GM18873 (cell line): ENCODE results near the gene ZNF845.
"Not testable (repeated sequence)": the region's sequence is repeated elsewhere in the genome, so short reads cannot be mapped to it uniquely, and the experiment has no call there.

Experiments used
- ATAC-seq: cut with Tn5 transposase; IDR thresholded peaks from one replicate; pipeline ENCODE4 v1.9.1; 2021; ENCODE audit warnings: mild to moderate bottlenecking, moderate library complexity, moderate number of reproducible peaks; ENCODE audit not compliant: unreplicated experiment, low FRiP score

The ZNF845 gene

DNA sequence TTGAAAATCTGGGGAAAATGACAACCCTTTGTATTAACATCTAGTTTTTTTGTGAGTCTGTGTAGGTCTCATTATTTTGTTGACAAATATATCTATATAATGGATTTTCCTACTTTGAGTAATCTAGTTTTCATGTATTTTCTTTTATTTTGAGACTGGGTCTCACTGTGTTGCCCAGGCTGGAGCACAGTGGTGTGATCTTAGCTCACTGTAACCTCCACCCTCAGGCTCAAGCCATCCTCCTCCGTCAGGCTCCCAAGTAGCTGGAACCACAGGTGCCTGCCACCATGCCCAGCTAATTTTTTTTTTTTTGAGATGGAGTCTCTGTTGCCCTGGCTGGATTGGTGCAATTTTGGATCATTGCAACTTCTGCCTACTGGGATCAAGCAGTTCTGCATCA, 41.2 kb downstream of the ZNF845 start:
- ATAC-seq = no peak

GRCh38 chr19:53381376-53381775, 47.8 kb downstream of the ZNF845 start:
- ATAC-seq = no peak

GRCh38 chr19:53388168-53388567, 54.6 kb downstream of the ZNF845 start:
- no peak for ATAC-seq

- ATAC-seq = no peak
Observed at GRCh38 chr19:53388904-53389303, 55.4 kb downstream of the ZNF845 start.

DNA sequence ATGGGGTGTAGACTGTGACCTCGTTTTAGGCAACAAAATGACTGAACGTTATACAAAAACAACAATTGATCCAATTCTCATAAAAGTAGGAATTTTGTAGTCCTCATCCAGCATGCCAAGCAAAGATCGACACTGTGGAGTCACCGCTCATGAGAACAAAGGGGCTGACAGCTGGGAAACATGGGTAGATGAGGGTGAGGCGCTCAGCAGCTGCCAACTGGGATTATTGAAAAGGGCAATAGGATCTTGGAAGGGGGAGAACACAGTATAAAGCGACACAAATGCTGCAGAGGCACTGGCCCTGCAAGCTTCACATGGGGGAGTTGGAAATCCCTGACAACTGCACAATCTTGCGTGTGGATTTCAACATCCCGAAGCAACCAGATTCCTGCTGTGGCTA, 56.0 kb downstream of the ZNF845 start:
- ATAC-seq = no peak

DNA sequence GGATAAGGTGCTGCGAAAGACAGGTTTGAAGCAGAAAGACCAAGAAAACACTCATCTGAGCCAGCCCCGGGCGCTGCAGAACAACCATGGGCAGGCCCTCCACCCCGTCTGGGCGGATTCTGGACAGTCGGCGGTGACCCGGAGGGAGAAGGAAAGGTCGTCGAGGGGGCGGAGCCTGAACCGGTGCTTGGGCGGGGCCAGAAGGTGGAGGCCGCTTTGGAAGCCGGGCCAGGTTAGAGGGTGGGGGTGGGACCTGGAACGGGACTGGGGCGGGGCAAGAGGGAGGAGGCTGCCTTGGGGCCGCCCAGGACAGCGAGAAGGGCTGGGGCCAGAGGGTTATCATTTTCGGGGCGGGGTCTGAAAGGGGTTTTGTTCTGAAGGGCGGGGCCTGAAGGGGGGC, 56.4 kb downstream of the ZNF845 start:
- ATAC-seq = no peak

DNA sequence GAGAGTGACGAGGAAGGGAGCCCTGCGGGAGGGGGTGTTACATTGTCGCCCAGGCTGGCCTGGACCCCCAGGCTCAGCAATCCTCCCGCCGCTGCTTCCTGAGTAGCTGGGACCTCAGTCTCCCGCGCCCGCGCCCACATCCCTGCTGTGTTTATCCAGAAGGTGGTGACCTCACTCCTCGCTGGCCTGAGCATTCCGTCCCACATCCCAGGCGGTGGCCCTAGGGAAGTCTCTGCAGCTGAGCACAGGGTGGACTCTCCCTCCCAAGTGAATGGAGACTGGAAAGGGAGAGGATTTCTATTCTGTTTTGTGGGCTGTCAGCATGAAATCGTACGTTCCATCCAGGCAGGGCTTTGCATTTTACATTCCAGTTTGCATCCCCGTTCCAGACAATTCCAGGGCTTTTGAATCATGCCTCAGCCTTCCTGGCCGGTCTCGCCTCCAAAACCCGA, 61.0 kb downstream of the ZNF845 start:
- no peak for ATAC-seq

DNA sequence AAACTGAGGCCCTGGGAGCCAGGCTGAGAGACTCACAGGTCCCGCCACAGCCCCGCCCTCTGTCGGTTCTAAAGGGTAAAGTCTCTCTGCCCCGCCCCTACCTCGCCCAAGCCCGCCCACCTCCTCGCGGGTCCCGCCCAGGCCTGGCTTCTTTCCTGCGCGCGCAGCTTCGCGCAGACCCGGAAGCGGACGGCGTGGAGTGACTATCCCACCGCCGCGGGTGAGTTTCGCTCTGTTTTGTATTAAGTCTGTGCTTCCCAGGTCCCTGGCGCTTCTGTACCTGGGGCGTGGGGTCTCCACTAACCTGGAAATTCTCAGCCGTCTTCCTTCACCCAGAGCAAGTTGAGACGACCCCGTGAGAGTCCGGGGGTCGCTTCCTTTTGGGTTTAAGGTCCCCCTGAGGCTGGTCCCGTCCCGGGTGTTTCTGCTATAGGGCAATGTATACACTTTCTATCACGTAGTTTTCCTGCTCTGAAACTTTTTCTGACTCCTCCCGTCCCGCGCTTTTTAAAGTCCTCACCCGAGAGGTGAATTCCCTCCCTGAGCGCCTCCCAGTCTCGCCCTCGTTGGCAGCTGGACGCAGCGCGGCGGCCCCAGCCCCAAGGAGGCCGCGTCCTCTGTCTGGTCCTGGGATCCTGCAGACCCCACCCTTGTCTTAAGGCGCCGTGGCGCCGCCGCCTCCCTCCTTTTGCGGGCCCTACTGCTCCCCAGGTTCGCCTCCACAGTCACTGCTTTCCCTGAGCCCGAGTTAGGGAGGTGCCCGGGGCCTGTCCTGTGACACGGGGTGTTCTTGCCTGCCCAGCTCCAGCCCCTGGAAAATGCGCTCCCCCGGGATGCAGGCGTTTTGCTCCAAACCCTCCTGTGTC, 61.7 kb downstream of the ZNF845 start, which contains the start of gene ZNF765:
ZNF765 (plus strand) TSS at position 176 of the 866 bp plus-strand sequence. CDS start 2,867 bp downstream, outside the sequence.
- ATAC-seq = peak; percentile 72

- ATAC-seq = not testable (repeated sequence)
Observed at GRCh38 chr19:53395840-53396524, 62.4 kb downstream of the ZNF845 start.

GRCh38 chr19:53396525-53396868, 62.9 kb downstream of the ZNF845 start:
- ATAC-seq = no peak

DNA sequence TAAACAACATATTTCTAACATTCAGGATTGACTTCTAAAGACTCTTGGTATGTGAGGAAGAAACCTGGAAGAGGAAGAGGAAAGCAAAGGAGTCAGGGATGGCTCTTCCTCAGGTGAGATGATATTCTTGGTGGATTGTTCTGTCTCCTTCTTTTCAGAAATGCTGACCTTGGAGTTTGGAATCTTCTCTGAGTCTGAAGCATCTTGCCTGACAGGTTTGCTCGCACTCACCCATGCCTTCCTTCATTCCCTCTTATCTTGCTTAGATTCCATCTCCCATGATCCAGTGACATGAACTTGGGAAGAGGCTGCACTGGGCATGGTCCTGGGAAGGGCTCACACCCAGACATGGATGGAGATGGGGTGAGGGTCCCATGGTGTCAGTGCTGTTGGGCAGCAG, 64.4 kb downstream of the ZNF845 start:
- not testable (repeated sequence) for ATAC-seq
